ENCODE results near the gene LXN.
A peak's percentile ranks its signal among the peaks of the same experiment; 100 is the strongest.

Gene LXN

GRCh38 chr3:158672215-158673176, at the start of gene LXN:
LXN (minus strand) TSS chr3:158672648; CDS start chr3:158672478, 170 bp downstream.
- Histone ChIP-seq H3K4me3 (ENCODE audit: low read length) (peak within 1 kb of the TSS; percentile 35; the same call in 1 of the 2 replicates), H3K27ac (ENCODE audit: low read length) (no peak within 1 kb of the TSS), H3K36me3 (ENCODE audit: control insufficient read depth, insufficient read depth, low read length) (no peaks in the 10 kb centered on the region; the same call in 1 of the 2 replicates), H3K9me3 (ENCODE audit: control insufficient read depth, insufficient read depth, low read length) (no peaks in the 10 kb centered on the region), H3K27me3 (ENCODE audit: control insufficient read depth, insufficient read depth, low read length) (no peaks in the 10 kb centered on the region), H3K4me1 (ENCODE audit: control insufficient read depth, insufficient read depth, low read length) (no peaks in the 10 kb centered on the region)
- WGBS (ENCODE audit: insufficient coverage, insufficient read length): no CpG with 5 or more reads among the region's 30 CpGs
- DNase-seq (ENCODE audit: low read depth, low spot score): peak; percentile 73

DNA sequence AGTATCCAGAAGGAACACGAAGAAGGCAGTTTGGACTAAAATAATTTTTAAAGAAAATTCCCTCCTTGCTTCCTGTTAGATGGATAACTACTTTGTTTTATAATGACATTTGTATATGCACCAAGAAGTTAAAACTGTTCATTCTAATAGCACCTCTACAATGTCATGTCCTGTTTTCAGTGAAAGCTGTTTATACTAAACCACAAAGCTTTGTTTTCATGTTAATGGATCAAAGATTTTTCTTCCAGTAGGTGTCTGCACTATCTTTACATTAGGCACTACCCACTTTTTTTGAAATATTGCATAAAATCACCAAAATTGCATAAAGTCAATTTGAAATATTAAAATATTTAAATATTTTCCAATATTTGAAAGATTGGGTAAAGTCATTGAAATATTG, 49.7 kb upstream of the LXN start:
- no peak for DNase-seq (ENCODE audit: low read depth, low spot score)
- H3K4me3 ChIP-seq (ENCODE audit: low read length): no peak overlapping the region
- H3K4me1 ChIP-seq (ENCODE audit: control insufficient read depth, insufficient read depth, low read length): no peaks in the 10 kb centered on the region
- H3K9me3 ChIP-seq (ENCODE audit: control insufficient read depth, insufficient read depth, low read length): no peaks in the 10 kb centered on the region
- H3K27ac ChIP-seq (ENCODE audit: low read length): no peak overlapping the region
- H3K36me3 ChIP-seq (ENCODE audit: control insufficient read depth, insufficient read depth, low read length): no peaks in the 10 kb centered on the region
- no CpG with 5 or more reads among the region's 1 CpG for WGBS (ENCODE audit: insufficient coverage, insufficient read length)
- H3K27me3 ChIP-seq (ENCODE audit: control insufficient read depth, insufficient read depth, low read length): no peaks in the 10 kb centered on the region

DNA sequence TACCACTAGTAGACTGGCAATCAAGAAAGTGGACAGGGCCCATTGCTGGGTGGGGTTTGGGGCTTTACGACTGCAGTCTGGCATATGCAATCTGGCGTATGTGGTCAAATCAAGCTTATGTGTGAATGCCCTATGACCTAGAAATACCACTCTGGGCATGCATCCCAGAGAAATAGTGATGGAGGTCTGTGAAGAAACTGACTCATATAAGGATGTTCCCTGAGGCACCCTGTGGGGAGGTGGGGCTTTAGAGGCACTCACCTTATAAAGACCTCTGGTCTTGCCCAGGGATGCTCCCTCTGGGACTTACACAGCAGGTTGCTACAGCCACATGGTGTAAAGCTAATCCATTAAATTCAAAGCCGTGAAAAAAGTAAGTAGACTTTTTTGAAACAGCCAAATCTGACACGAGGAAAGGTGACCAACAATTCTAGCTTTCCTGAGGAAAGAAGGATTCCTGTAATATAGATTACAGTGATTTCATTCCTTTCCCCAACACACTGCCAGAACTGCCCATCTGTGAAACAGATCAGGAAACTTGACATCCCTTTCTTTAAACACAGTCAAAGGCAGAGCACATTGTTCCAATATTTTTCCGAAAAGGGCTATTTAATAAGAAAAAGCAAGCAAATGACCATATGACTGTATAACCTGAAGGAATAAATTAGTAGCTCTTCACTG, 46.2 kb upstream of the LXN start:
- WGBS (ENCODE audit: insufficient coverage, insufficient read length): no CpG with 5 or more reads among the region's 5 CpGs

GRCh38 chr3:158717576-158717975, 45.1 kb upstream of the LXN start:
- H3K27ac ChIP-seq (ENCODE audit: low read length): no peak overlapping the region
- no CpG with 5 or more reads among the region's 2 CpGs for WGBS (ENCODE audit: insufficient coverage, insufficient read length)
- H3K36me3 ChIP-seq (ENCODE audit: control insufficient read depth, insufficient read depth, low read length): no peaks in the 10 kb centered on the region
- DNase-seq (ENCODE audit: low read depth, low spot score): no peak
- no peaks in the 10 kb centered on the region for H3K4me1 ChIP-seq (ENCODE audit: control insufficient read depth, insufficient read depth, low read length)
- H3K27me3 ChIP-seq (ENCODE audit: control insufficient read depth, insufficient read depth, low read length): no peaks in the 10 kb centered on the region
- no peak overlapping the region for H3K4me3 ChIP-seq (ENCODE audit: low read length)
- H3K9me3 ChIP-seq (ENCODE audit: control insufficient read depth, insufficient read depth, low read length): no peaks in the 10 kb centered on the region

More for the DNA sequence above, 46.2 kb upstream of the LXN start:
- DNase-seq (ENCODE audit: low read depth, low spot score): no peak
- no peaks in the 10 kb centered on the region for H3K9me3 ChIP-seq (ENCODE audit: control insufficient read depth, insufficient read depth, low read length)
- H3K4me1 ChIP-seq (ENCODE audit: control insufficient read depth, insufficient read depth, low read length): no peaks in the 10 kb centered on the region
- no peaks in the 10 kb centered on the region for H3K27me3 ChIP-seq (ENCODE audit: control insufficient read depth, insufficient read depth, low read length)
- H3K36me3 ChIP-seq (ENCODE audit: control insufficient read depth, insufficient read depth, low read length): no peaks in the 10 kb centered on the region
- H3K27ac ChIP-seq (ENCODE audit: low read length): no peak overlapping the region
- H3K4me3 ChIP-seq (ENCODE audit: low read length): no peak overlapping the region

DNA sequence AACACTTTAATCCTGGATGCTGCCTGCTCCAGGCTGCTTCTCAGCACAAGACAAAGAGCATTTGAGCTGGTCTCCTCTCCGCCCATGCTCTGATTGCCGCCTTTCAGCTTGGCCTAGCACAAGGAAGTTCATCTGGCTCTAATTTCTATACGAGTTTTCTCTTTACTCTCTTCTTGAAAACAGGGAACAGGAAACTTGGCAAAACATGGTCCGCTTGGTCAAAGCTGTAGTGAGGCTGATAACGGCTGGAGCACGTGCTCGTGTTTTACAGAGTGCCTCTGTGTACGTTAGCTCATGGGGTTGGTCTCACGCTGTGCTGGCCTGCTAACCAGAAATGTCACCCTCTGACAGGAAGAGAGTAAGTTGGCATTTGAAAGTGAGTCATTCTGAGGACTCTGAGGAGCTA, 40.6 kb upstream of the LXN start:
- Histone ChIP-seq H3K27me3 (ENCODE audit: control insufficient read depth, insufficient read depth, low read length) (no peaks in the 10 kb centered on the region), H3K36me3 (ENCODE audit: control insufficient read depth, insufficient read depth, low read length) (no peaks in the 10 kb centered on the region), H3K27ac (ENCODE audit: low read length) (no peak overlapping the region), H3K4me3 (ENCODE audit: low read length) (no peak overlapping the region), H3K9me3 (ENCODE audit: control insufficient read depth, insufficient read depth, low read length) (no peaks in the 10 kb centered on the region), H3K4me1 (ENCODE audit: control insufficient read depth, insufficient read depth, low read length) (no peaks in the 10 kb centered on the region)
- no CpG with 5 or more reads among the region's 9 CpGs for WGBS (ENCODE audit: insufficient coverage, insufficient read length)
- DNase-seq (ENCODE audit: low read depth, low spot score): no peak

DNA sequence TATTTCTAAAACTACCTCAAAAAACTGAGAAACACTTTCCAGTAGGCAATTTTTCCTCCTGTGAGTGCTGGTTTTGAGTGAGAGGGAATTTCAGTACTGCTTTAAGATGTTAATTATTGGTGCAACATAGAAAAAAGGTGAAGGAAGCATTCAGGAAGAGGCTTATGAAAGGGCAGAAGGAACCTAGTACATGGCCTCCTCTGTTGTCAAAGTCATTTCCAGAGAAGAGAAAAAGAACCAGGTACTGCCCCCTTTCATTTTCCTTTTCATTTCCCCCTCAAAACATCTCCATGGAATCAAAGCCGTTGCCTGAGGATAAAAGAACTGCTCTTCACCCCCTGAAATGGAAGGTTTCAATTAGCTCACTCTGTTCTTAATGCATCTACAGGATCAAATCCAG, 40.0 kb upstream of the LXN start:
- DNase-seq (ENCODE audit: low read depth, low spot score): no peak
- WGBS (ENCODE audit: insufficient coverage, insufficient read length): no CpG with 5 or more reads among the region's 1 CpG
- no peaks in the 10 kb centered on the region for H3K4me1 ChIP-seq (ENCODE audit: control insufficient read depth, insufficient read depth, low read length)

GRCh38 chr3:158711886-158712285, 39.4 kb upstream of the LXN start:
- Histone ChIP-seq H3K27me3 (ENCODE audit: control insufficient read depth, insufficient read depth, low read length) (no peaks in the 10 kb centered on the region), H3K36me3 (ENCODE audit: control insufficient read depth, insufficient read depth, low read length) (no peaks in the 10 kb centered on the region), H3K27ac (ENCODE audit: low read length) (no peak overlapping the region), H3K4me1 (ENCODE audit: control insufficient read depth, insufficient read depth, low read length) (no peaks in the 10 kb centered on the region), H3K4me3 (ENCODE audit: low read length) (no peak overlapping the region), H3K9me3 (ENCODE audit: control insufficient read depth, insufficient read depth, low read length) (no peaks in the 10 kb centered on the region)
- no peak for DNase-seq (ENCODE audit: low read depth, low spot score)
- no CpG with 5 or more reads among the region's 1 CpG for WGBS (ENCODE audit: insufficient coverage, insufficient read length)

More for the DNA sequence above, 40.0 kb upstream of the LXN start:
- H3K36me3 ChIP-seq (ENCODE audit: control insufficient read depth, insufficient read depth, low read length): no peaks in the 10 kb centered on the region
- no peak overlapping the region for H3K27ac ChIP-seq (ENCODE audit: low read length)
- no peaks in the 10 kb centered on the region for H3K9me3 ChIP-seq (ENCODE audit: control insufficient read depth, insufficient read depth, low read length)
- no peaks in the 10 kb centered on the region for H3K27me3 ChIP-seq (ENCODE audit: control insufficient read depth, insufficient read depth, low read length)
- no peak overlapping the region for H3K4me3 ChIP-seq (ENCODE audit: low read length)

DNA sequence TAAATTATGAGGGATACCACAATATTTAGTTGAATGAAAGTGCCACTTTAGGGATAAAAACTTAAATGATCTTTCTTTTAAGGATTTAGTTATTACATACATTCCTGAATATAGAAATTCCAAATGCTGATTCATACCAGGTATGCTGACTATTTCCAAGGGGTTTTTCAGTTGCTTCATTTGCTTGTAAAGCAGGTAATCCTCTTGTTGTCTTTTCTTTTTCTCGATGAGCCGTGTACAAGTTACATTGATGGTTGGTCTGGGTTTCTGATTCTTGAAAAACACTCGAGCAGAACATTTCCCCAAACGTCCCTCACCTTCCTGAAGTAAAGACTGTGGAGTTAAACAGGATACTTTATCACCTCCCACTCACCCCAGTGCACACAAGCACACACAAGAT, 38.2 kb upstream of the LXN start:
- WGBS (ENCODE audit: insufficient coverage, insufficient read length): no CpG with 5 or more reads among the region's 4 CpGs
- no peak overlapping the region for H3K27ac ChIP-seq (ENCODE audit: low read length)
- no peak overlapping the region for H3K4me3 ChIP-seq (ENCODE audit: low read length)

GRCh38 chr3:158709666-158710083, 37.2 kb upstream of the LXN start:
- H3K36me3 ChIP-seq (ENCODE audit: control insufficient read depth, insufficient read depth, low read length): no peaks in the 10 kb centered on the region
- no peak for DNase-seq (ENCODE audit: low read depth, low spot score)
- no CpG with 5 or more reads among the region's 4 CpGs for WGBS (ENCODE audit: insufficient coverage, insufficient read length)

More for the DNA sequence above, 38.2 kb upstream of the LXN start:
- DNase-seq (ENCODE audit: low read depth, low spot score): no peak
- Histone ChIP-seq H3K27me3 (ENCODE audit: control insufficient read depth, insufficient read depth, low read length) (no peaks in the 10 kb centered on the region), H3K36me3 (ENCODE audit: control insufficient read depth, insufficient read depth, low read length) (no peaks in the 10 kb centered on the region), H3K9me3 (ENCODE audit: control insufficient read depth, insufficient read depth, low read length) (no peaks in the 10 kb centered on the region), H3K4me1 (ENCODE audit: control insufficient read depth, insufficient read depth, low read length) (no peaks in the 10 kb centered on the region)

DNA sequence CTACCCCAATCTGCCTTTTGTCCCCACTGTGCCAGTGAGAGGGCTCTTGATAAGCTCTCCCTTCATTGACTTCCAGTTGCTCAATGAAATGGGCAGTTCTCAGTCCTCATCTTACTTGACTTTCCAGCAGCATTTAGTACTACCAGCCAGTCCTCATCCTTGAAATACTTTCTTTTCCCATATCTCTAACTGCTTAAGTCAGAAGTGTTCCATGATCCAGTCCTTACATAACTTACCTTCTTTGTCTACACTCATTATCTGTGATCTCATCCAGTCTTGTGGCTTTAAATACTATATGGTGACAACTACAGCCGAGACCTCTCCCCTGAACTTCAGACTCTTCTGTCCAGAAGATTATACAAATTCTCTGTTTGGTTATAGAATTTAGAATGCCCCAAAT, 31.1 kb upstream of the LXN start:
- no peaks in the 10 kb centered on the region for H3K27me3 ChIP-seq (ENCODE audit: control insufficient read depth, insufficient read depth, low read length)
- H3K4me3 ChIP-seq (ENCODE audit: low read length): no peak overlapping the region
- H3K27ac ChIP-seq (ENCODE audit: low read length): no peak overlapping the region
- no peak for DNase-seq (ENCODE audit: low read depth, low spot score)
- no peaks in the 10 kb centered on the region for H3K4me1 ChIP-seq (ENCODE audit: control insufficient read depth, insufficient read depth, low read length)
- no peaks in the 10 kb centered on the region for H3K9me3 ChIP-seq (ENCODE audit: control insufficient read depth, insufficient read depth, low read length)
- no peaks in the 10 kb centered on the region for H3K36me3 ChIP-seq (ENCODE audit: control insufficient read depth, insufficient read depth, low read length)
- WGBS (ENCODE audit: insufficient coverage, insufficient read length): no CpG with 5 or more reads among the region's 1 CpG

More at GRCh38 chr3:158709666-158710083, 37.2 kb upstream of the LXN start:
- no peaks in the 10 kb centered on the region for H3K4me1 ChIP-seq (ENCODE audit: control insufficient read depth, insufficient read depth, low read length)
- no peaks in the 10 kb centered on the region for H3K9me3 ChIP-seq (ENCODE audit: control insufficient read depth, insufficient read depth, low read length)
- no peak overlapping the region for H3K4me3 ChIP-seq (ENCODE audit: low read length)
- H3K27ac ChIP-seq (ENCODE audit: low read length): no peak overlapping the region
- no peaks in the 10 kb centered on the region for H3K27me3 ChIP-seq (ENCODE audit: control insufficient read depth, insufficient read depth, low read length)

All from iPS DF 6.9 (cell line).